ENCODE data around the gene PTPRG.

Gene PTPRG

DNA sequence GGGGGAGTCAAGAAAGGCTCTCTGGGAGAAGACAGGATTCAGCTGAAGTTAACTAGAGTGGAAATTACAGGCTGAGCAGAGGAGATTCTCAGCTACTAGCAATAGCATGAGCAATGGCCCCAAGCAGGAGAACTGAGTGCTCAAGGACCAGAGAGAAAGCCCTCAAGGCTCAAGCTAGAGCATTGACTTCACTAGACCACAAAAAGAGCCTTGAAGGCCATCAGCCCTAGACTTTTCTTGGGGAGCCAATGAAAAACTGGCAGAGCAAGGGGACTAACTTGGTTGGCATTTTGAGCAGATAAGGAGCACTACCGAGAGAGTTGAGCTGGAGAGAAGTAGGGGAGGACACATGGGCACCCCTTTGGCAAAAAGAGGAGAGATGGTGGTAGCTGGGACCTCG, 534.4 kb downstream of the PTPRG start:
- no peak overlapping the region for H2AK5ac ChIP-seq (ENCODE audit: low read length)
- H2BK5ac ChIP-seq (ENCODE audit: low read depth, low read length, poor library complexity): no peak overlapping the region
- H3K4me1 ChIP-seq (ENCODE audit: control insufficient read depth in 1 of 2, insufficient read depth in 2 of 2, low read length in 2 of 2): no peaks in the 10 kb centered on the region
- no peaks in the 10 kb centered on the region for H3K79me2 ChIP-seq (ENCODE audit: control insufficient read depth, insufficient read depth, low read length, poor library complexity)
- H3K27me3 ChIP-seq (ENCODE audit: insufficient read depth, low read length): no peaks in the 10 kb centered on the region
- H3K23ac ChIP-seq (ENCODE audit: low read length): no peak overlapping the region
- H4K91ac ChIP-seq (ENCODE audit: low read depth, low read length): no peak overlapping the region
- H4K8ac ChIP-seq (ENCODE audit: low read depth, low read length): no peak overlapping the region
- H3K27ac ChIP-seq (ENCODE audit: low read depth, low read length): no peak overlapping the region
- H3K4me2 ChIP-seq (ENCODE audit: low read length): no peak overlapping the region
- no peak overlapping the region for H2BK120ac ChIP-seq (ENCODE audit: insufficient read depth, low read length, poor library complexity)
- no peak overlapping the region for H3K4me3 ChIP-seq (ENCODE audit: low read depth, low read length)
- no peak overlapping the region for H2BK12ac ChIP-seq (ENCODE audit: low read length)
- no peak overlapping the region for H3K14ac ChIP-seq (ENCODE audit: low read length)
- H3K79me1 ChIP-seq (ENCODE audit: low read length): no peaks in the 10 kb centered on the region
- no peak for DNase-seq
- H4K12ac ChIP-seq (ENCODE audit: low read depth, low read length): no peak overlapping the region
- WGBS (ENCODE audit: extremely low coverage, insufficient coverage, insufficient read length): no CpG with 5 or more reads among the region's 2 CpGs
- H3K4ac ChIP-seq (ENCODE audit: low read depth, low read length): no peak overlapping the region
- no peak overlapping the region for H3K9ac ChIP-seq (ENCODE audit: low read length)
- H3K9me3 ChIP-seq (ENCODE audit: insufficient read depth, low read depth, low read length): peaks cover 2% of the 10 kb centered on the region
- H3K36me3 ChIP-seq (ENCODE audit: control insufficient read depth in 1 of 2, insufficient read depth in 2 of 2, low read length in 2 of 2): no peaks in the 10 kb centered on the region
- no peak overlapping the region for H3K18ac ChIP-seq (ENCODE audit: low read length)
- H2AFZ ChIP-seq (ENCODE audit: insufficient read depth, low read length, poor library complexity): no peak overlapping the region

DNA sequence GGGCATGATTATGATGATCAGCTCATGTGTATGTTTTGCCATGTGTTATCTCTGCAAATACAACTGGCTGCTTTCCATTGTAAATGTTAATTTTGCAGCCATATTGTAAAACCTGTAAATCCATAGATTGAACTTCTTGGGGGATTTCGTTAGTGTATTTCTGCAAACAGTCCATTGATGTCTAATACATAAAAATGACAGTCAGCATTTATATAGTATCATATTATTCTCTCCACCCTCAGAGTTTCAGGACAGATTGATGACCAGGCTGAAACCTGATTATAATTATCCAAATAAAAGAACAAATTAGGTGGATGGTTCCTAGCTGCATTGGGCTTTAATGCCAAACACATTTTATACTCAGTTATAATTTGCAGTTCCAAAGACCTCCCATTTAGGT, 535.1 kb downstream of the PTPRG start:
- Histone ChIP-seq H3K23ac (ENCODE audit: low read length) (no peak overlapping the region), H4K91ac (ENCODE audit: low read depth, low read length) (no peak overlapping the region), H2AFZ (ENCODE audit: insufficient read depth, low read length, poor library complexity) (no peak overlapping the region), H2BK120ac (ENCODE audit: insufficient read depth, low read length, poor library complexity) (no peak overlapping the region), H3K9me3 (ENCODE audit: insufficient read depth, low read depth, low read length) (peaks cover 2% of the 10 kb centered on the region), H3K27ac (ENCODE audit: low read depth, low read length) (no peak overlapping the region), H3K14ac (ENCODE audit: low read length) (no peak overlapping the region), H4K8ac (ENCODE audit: low read depth, low read length) (no peak overlapping the region), H4K12ac (ENCODE audit: low read depth, low read length) (no peak overlapping the region), H3K36me3 (ENCODE audit: control insufficient read depth in 1 of 2, insufficient read depth in 2 of 2, low read length in 2 of 2) (no peaks in the 10 kb centered on the region), H3K9ac (ENCODE audit: low read length) (no peak overlapping the region), H3K4me2 (ENCODE audit: low read length) (no peak overlapping the region), H3K79me1 (ENCODE audit: low read length) (no peaks in the 10 kb centered on the region), H3K4me1 (ENCODE audit: control insufficient read depth in 1 of 2, insufficient read depth in 2 of 2, low read length in 2 of 2) (no peaks in the 10 kb centered on the region), H3K79me2 (ENCODE audit: control insufficient read depth, insufficient read depth, low read length, poor library complexity) (no peaks in the 10 kb centered on the region), H3K4ac (ENCODE audit: low read depth, low read length) (no peak overlapping the region), H2AK5ac (ENCODE audit: low read length) (no peak overlapping the region), H3K4me3 (ENCODE audit: low read depth, low read length) (no peak overlapping the region), H3K27me3 (ENCODE audit: insufficient read depth, low read length) (no peaks in the 10 kb centered on the region), H3K18ac (ENCODE audit: low read length) (no peak overlapping the region), H2BK5ac (ENCODE audit: low read depth, low read length, poor library complexity) (no peak overlapping the region), H2BK12ac (ENCODE audit: low read length) (no peak overlapping the region)
- WGBS (ENCODE audit: extremely low coverage, insufficient coverage, insufficient read length): no CpG with 5 or more reads among the region's 1 CpG
- no peak for DNase-seq

- Histone ChIP-seq H3K4me3 (ENCODE audit: low read depth, low read length) (no peak overlapping the region), H3K4me2 (ENCODE audit: low read length) (no peak overlapping the region), H3K27ac (ENCODE audit: low read depth, low read length) (no peak overlapping the region), H3K4ac (ENCODE audit: low read depth, low read length) (no peak overlapping the region), H3K36me3 (ENCODE audit: control insufficient read depth in 1 of 2, insufficient read depth in 2 of 2, low read length in 2 of 2) (no peaks in the 10 kb centered on the region), H3K79me2 (ENCODE audit: control insufficient read depth, insufficient read depth, low read length, poor library complexity) (no peaks in the 10 kb centered on the region), H2BK120ac (ENCODE audit: insufficient read depth, low read length, poor library complexity) (no peak overlapping the region), H4K12ac (ENCODE audit: low read depth, low read length) (no peak overlapping the region), H4K8ac (ENCODE audit: low read depth, low read length) (no peak overlapping the region), H2BK5ac (ENCODE audit: low read depth, low read length, poor library complexity) (no peak overlapping the region), H2AFZ (ENCODE audit: insufficient read depth, low read length, poor library complexity) (no peak overlapping the region), H3K9me3 (ENCODE audit: insufficient read depth, low read depth, low read length) (peaks cover 2% of the 10 kb centered on the region), H3K4me1 (ENCODE audit: control insufficient read depth in 1 of 2, insufficient read depth in 2 of 2, low read length in 2 of 2) (no peaks in the 10 kb centered on the region), H2AK5ac (ENCODE audit: low read length) (no peak overlapping the region), H3K18ac (ENCODE audit: low read length) (no peak overlapping the region), H3K14ac (ENCODE audit: low read length) (no peak overlapping the region), H3K79me1 (ENCODE audit: low read length) (no peaks in the 10 kb centered on the region), H3K27me3 (ENCODE audit: insufficient read depth, low read length) (no peaks in the 10 kb centered on the region), H3K9ac (ENCODE audit: low read length) (no peak overlapping the region), H4K91ac (ENCODE audit: low read depth, low read length) (no peak overlapping the region), H3K23ac (ENCODE audit: low read length) (no peak overlapping the region), H2BK12ac (ENCODE audit: low read length) (no peak overlapping the region)
- WGBS (ENCODE audit: extremely low coverage, insufficient coverage, insufficient read length): no CpG with 5 or more reads among the region's 9 CpGs
- DNase-seq: no peak
These were observed 535.8 kb downstream of the PTPRG start for GRCh38 chr3:62097121-62097520.

GRCh38 chr3:62098646-62099365, 537.4 kb downstream of the PTPRG start:
- H3K27me3 ChIP-seq (ENCODE audit: insufficient read depth, low read length): no peaks in the 10 kb centered on the region
- no peak overlapping the region for H3K4ac ChIP-seq (ENCODE audit: low read depth, low read length)
- no peak overlapping the region for H3K14ac ChIP-seq (ENCODE audit: low read length)
- no peaks in the 10 kb centered on the region for H3K79me2 ChIP-seq (ENCODE audit: control insufficient read depth, insufficient read depth, low read length, poor library complexity)
- no CpG with 5 or more reads among the region's 4 CpGs for WGBS (ENCODE audit: extremely low coverage, insufficient coverage, insufficient read length)
- no peak overlapping the region for H2BK12ac ChIP-seq (ENCODE audit: low read length)
- H3K36me3 ChIP-seq (ENCODE audit: control insufficient read depth in 1 of 2, insufficient read depth in 2 of 2, low read length in 2 of 2): no peaks in the 10 kb centered on the region
- H3K27ac ChIP-seq (ENCODE audit: low read depth, low read length): no peak overlapping the region
- no peak overlapping the region for H2AK5ac ChIP-seq (ENCODE audit: low read length)
- no peak overlapping the region for H3K23ac ChIP-seq (ENCODE audit: low read length)
- H3K4me3 ChIP-seq (ENCODE audit: low read depth, low read length): no peak overlapping the region
- H4K91ac ChIP-seq (ENCODE audit: low read depth, low read length): no peak overlapping the region
- H4K12ac ChIP-seq (ENCODE audit: low read depth, low read length): no peak overlapping the region
- no peak overlapping the region for H3K18ac ChIP-seq (ENCODE audit: low read length)
- H3K9me3 ChIP-seq (ENCODE audit: insufficient read depth, low read depth, low read length): no peaks in the 10 kb centered on the region
- no peaks in the 10 kb centered on the region for H3K79me1 ChIP-seq (ENCODE audit: low read length)
- no peak overlapping the region for H3K9ac ChIP-seq (ENCODE audit: low read length)
- no peak overlapping the region for H2BK120ac ChIP-seq (ENCODE audit: insufficient read depth, low read length, poor library complexity)
- no peak for DNase-seq
- H4K8ac ChIP-seq (ENCODE audit: low read depth, low read length): no peak overlapping the region
- no peak overlapping the region for H3K4me2 ChIP-seq (ENCODE audit: low read length)
- no peak overlapping the region for H2BK5ac ChIP-seq (ENCODE audit: low read depth, low read length, poor library complexity)
- no peaks in the 10 kb centered on the region for H3K4me1 ChIP-seq (ENCODE audit: control insufficient read depth in 1 of 2, insufficient read depth in 2 of 2, low read length in 2 of 2)
- no peak overlapping the region for H2AFZ ChIP-seq (ENCODE audit: insufficient read depth, low read length, poor library complexity)
